NOMO-1 treated with DMSO at 0.1 percent for 48 hours (cell line): ENCODE results near the gene CHORDC1.
"Not testable (repeated sequence)": the region's sequence is repeated elsewhere in the genome, so short reads cannot be mapped to it uniquely, and the experiment has no call there.

Experiments used
- DNase-seq: peaks from one replicate; lab custom pipeline; 2025; ENCODE audit not compliant: unreplicated experiment; lab: John Stamatoyannopoulos, UW

Gene CHORDC1

GRCh38 chr11:90218606-90219005 is 4.2 kb downstream of the CHORDC1 start:
- DNase-seq, result no peak

- DNase-seq, result no peak
Observed at GRCh38 chr11:90216611-90217010, 6.2 kb downstream of the CHORDC1 start.

- no peak for DNase-seq
Observed at GRCh38 chr11:90213322-90213721, 9.5 kb downstream of the CHORDC1 start.

- DNase-seq, result no peak
Observed at GRCh38 chr11:90208857-90209256, 14.0 kb downstream of the CHORDC1 start.

GRCh38 chr11:90207992-90208391 is 14.9 kb downstream of the CHORDC1 start:
- DNase-seq, result not testable (repeated sequence)

- peak; percentile 34 for DNase-seq
Observed at GRCh38 chr11:90204832-90205646, 17.8 kb downstream of the CHORDC1 start.

GRCh38 chr11:90204407-90204806 is 18.4 kb downstream of the CHORDC1 start:
- no peak for DNase-seq

- no peak for DNase-seq
Observed at GRCh38 chr11:90202342-90202741, 20.5 kb downstream of the CHORDC1 start.

GRCh38 chr11:90197377-90197776 is 25.5 kb downstream of the CHORDC1 start:
- DNase-seq, result no peak

- DNase-seq, result no peak
Observed at GRCh38 chr11:90192869-90193582, 29.8 kb downstream of the CHORDC1 start.

- no peak for DNase-seq
Observed at GRCh38 chr11:90189011-90189410, 33.8 kb downstream of the CHORDC1 start.

GRCh38 chr11:90187839-90188238 is 35.0 kb downstream of the CHORDC1 start:
- no peak for DNase-seq

- DNase-seq, result no peak
Observed at GRCh38 chr11:90179923-90180322, 42.9 kb downstream of the CHORDC1 start.

GRCh38 chr11:90178751-90179150 is 44.1 kb downstream of the CHORDC1 start:
- no peak for DNase-seq

- no peak for DNase-seq
Observed at GRCh38 chr11:90176069-90176468, 46.8 kb downstream of the CHORDC1 start.

GRCh38 chr11:90171359-90171758 is 51.5 kb downstream of the CHORDC1 start:
- DNase-seq, result no peak

- no peak for DNase-seq
Observed at GRCh38 chr11:90168571-90168970, 54.3 kb downstream of the CHORDC1 start.

- DNase-seq, result not testable (repeated sequence)
Observed at GRCh38 chr11:90167704-90168103, 55.1 kb downstream of the CHORDC1 start.

GRCh38 chr11:90166982-90167573 is 55.8 kb downstream of the CHORDC1 start:
- DNase-seq, result not testable (repeated sequence)
